H9 (cell line): Measurements from ENCODE around the gene KCNMB2. TPM values are rescaled to one million over a fixed set of nuclear protein-coding genes. Genes with fewer than 3 reads are reported as not detected.

ENCODE experiments used
- DNase-seq: peaks from one replicate; pipeline ENCODE4 v3.0.0-alpha.2; 2017
- H2AFZ ChIP-seq: one replicate; pipeline ENCODE4 v1.6.1; 2013; ENCODE audit warnings: mild to moderate bottlenecking, low read length, control low read depth, moderate library complexity
- H2AK5ac ChIP-seq: 2 replicates; pipeline ENCODE4 v1.6.1; 2013; ENCODE audit warnings: low read length, control low read depth, mixed read lengths; ENCODE audit not compliant: insufficient read length
- H2BK120ac ChIP-seq: one replicate; pipeline ENCODE4 v1.6.1; 2013; ENCODE audit warnings: low read depth, mild to moderate bottlenecking, low read length, control low read depth, inconsistent platforms; ENCODE audit not compliant: poor library complexity, severe bottlenecking
- H2BK12ac ChIP-seq: 2 replicates; pipeline ENCODE4 v1.6.1; 2013; ENCODE audit warnings: low read length, control low read depth, mixed read lengths, low read depth; ENCODE audit not compliant: insufficient read length
- H2BK15ac ChIP-seq: 2 replicates; pipeline ENCODE4 v1.6.1; 2013; ENCODE audit warnings: low read depth, low read length, control low read depth
- H2BK20ac ChIP-seq: one replicate; pipeline ENCODE4 v1.6.1; 2013; ENCODE audit warnings: low read depth, mild to moderate bottlenecking, low read length, control low read depth, inconsistent platforms; ENCODE audit not compliant: poor library complexity, severe bottlenecking
- H2BK5ac ChIP-seq: 2 replicates; pipeline ENCODE4 v1.6.1; 2013; ENCODE audit warnings: low read length, control low read depth, mixed read lengths; ENCODE audit not compliant: insufficient read length
- H3K14ac ChIP-seq: 2 replicates; pipeline ENCODE4 v1.6.1; 2013; ENCODE audit warnings: low read length, control low read depth; ENCODE audit not compliant: insufficient read depth
- H3K18ac ChIP-seq: 2 replicates; pipeline ENCODE4 v1.6.1; 2013; ENCODE audit warnings: low read depth, mild to moderate bottlenecking, mixed read lengths, low read length, control low read depth; ENCODE audit not compliant: insufficient read length
- H3K23ac ChIP-seq: 2 replicates; pipeline ENCODE4 v1.6.1; 2013; ENCODE audit warnings: low read length, control low read depth, mixed read lengths, low read depth; ENCODE audit not compliant: insufficient read length
- H3K23me2 ChIP-seq: 2 replicates; pipeline ENCODE4 v1.6.1; 2013; ENCODE audit warnings: low read depth, mild to moderate bottlenecking, mixed read lengths, low read length, control low read depth; ENCODE audit not compliant: insufficient read length, poor library complexity, severe bottlenecking
- H3K27ac ChIP-seq: 2 replicates; pipeline ENCODE4 v1.5.1; 2013; ENCODE audit warnings: low read length, control low read depth, mixed read lengths, low read depth; ENCODE audit not compliant: insufficient read length
- H3K27me3 ChIP-seq: 2 replicates; pipeline ENCODE4 v1.6.1; 2013; ENCODE audit warnings: low read length, control low read depth, inconsistent platforms; ENCODE audit not compliant: insufficient read depth
- H3K4ac ChIP-seq: 2 replicates; pipeline ENCODE4 v1.6.1; 2013; ENCODE audit warnings: low read depth, mild to moderate bottlenecking, control low read depth, inconsistent platforms, low read length, moderate library complexity
- H3K4me1 ChIP-seq: 2 replicates; pipeline ENCODE4 v1.6.1; 2013; ENCODE audit warnings: low read length, control low read depth, inconsistent platforms; ENCODE audit not compliant: insufficient read depth
- H3K4me2 ChIP-seq: 2 replicates; pipeline ENCODE4 v1.6.1; 2013; ENCODE audit warnings: low read length, control low read depth, mixed read lengths; ENCODE audit not compliant: insufficient read length, insufficient read depth
- H3K56ac ChIP-seq: 2 replicates; pipeline ENCODE4 v1.6.1; 2013; ENCODE audit warnings: low read depth, mild to moderate bottlenecking, mixed read lengths, low read length, control low read depth; ENCODE audit not compliant: insufficient read length
- H3K79me1 ChIP-seq: 2 replicates; pipeline ENCODE4 v1.6.1; 2013; ENCODE audit warnings: low read depth, mild to moderate bottlenecking, moderate library complexity, low read length, control low read depth, inconsistent platforms; ENCODE audit not compliant: insufficient read depth, poor library complexity, severe bottlenecking
- H3K79me2 ChIP-seq: 2 replicates; pipeline ENCODE4 v1.6.1; 2013; ENCODE audit warnings: low read length, control low read depth, inconsistent platforms; ENCODE audit not compliant: insufficient read depth
- H3K9ac ChIP-seq: 2 replicates; pipeline ENCODE4 v1.6.1; 2013; ENCODE audit warnings: low read length, control low read depth, mixed read lengths; ENCODE audit not compliant: insufficient read length; ENCODE audit errors: extremely low read depth
- H3K9me3 ChIP-seq: one replicate; pipeline ENCODE4 v1.6.1; 2013; ENCODE audit warnings: low read depth, low read length, inconsistent platforms; ENCODE audit not compliant: control insufficient read depth
- H3T11ph ChIP-seq: one replicate; pipeline ENCODE4 v1.6.1; 2013; ENCODE audit warnings: mild to moderate bottlenecking, low read length, control low read depth, inconsistent platforms
- H4K20me1 ChIP-seq: one replicate; pipeline ENCODE4 v1.6.1; 2013; ENCODE audit not compliant: control insufficient read depth, insufficient read length, insufficient read depth
- H4K5ac ChIP-seq: 2 replicates; pipeline ENCODE4 v1.6.1; 2013; ENCODE audit warnings: low read depth, mild to moderate bottlenecking, mixed read lengths, low read length, control low read depth; ENCODE audit not compliant: insufficient read length
- H4K8ac ChIP-seq: replicated peaks from 2 replicates; pipeline ENCODE4 v1.6.1; 2013; ENCODE audit warnings: low read length, control low read depth, mixed read lengths, low read depth; ENCODE audit not compliant: insufficient read length
- H4K91ac ChIP-seq: 2 replicates; pipeline ENCODE4 v1.6.1; 2013; ENCODE audit warnings: low read depth, mild to moderate bottlenecking, moderate library complexity, mixed read lengths, low read length, control low read depth; ENCODE audit not compliant: insufficient read length
- H3K27ac Mint-ChIP-seq, 3 experiments: 2 replicates in 2 of 3; 3 replicates in 1 of 3; pipeline ENCODE4 v1.8.0; 2020 to 2021; ENCODE audit warnings: mixed read lengths in 3 of 3, mild to moderate bottlenecking in 1 of 3, moderate library complexity in 1 of 3
- H3K27me3 Mint-ChIP-seq: 2 replicates; pipeline ENCODE4 v1.8.0; 2021; ENCODE audit warnings: low read depth, mild to moderate bottlenecking, moderate library complexity, mixed read lengths
- H3K36me3 Mint-ChIP-seq, 3 experiments: 2 replicates in 2 of 3; 3 replicates in 1 of 3; pipeline ENCODE4 v1.8.0; 2020 to 2021; ENCODE audit warnings: low read depth in 3 of 3, mixed read lengths in 3 of 3; ENCODE audit not compliant: insufficient read depth in 1 of 3
- H3K4me1 Mint-ChIP-seq, 2 experiments: 2 replicates each; pipeline ENCODE4 v1.8.0; 2020; ENCODE audit warnings: mixed read lengths in 2 of 2
- H3K4me3 Mint-ChIP-seq, 2 experiments: 2 replicates in 1 of 2; 3 replicates in 1 of 2; pipeline ENCODE4 v1.8.0; 2020 to 2021; ENCODE audit warnings: mild to moderate bottlenecking in 2 of 2, mixed read lengths in 2 of 2, moderate library complexity in 1 of 2
- H3K9me3 Mint-ChIP-seq, 2 experiments: 2 replicates in 1 of 2; 3 replicates in 1 of 2; pipeline ENCODE4 v1.8.0; 2020; ENCODE audit warnings: mild to moderate bottlenecking in 2 of 2, mixed read lengths in 2 of 2, moderate library complexity in 1 of 2
- total RNA-seq: library from RNA; stranded (reverse); gene quantifications from 2 replicates; pipeline ENCODE4 v1.2.1, GENCODE V29; 2021
- TF ChIP-seq, protein P1 (sequence below): fragments of 200-600 bp; sonication (generic); conservative IDR thresholded peaks from 3 replicates; pipeline ENCODE4 v1.8.0; 2021; ENCODE audit warnings: antibody characterized with exemption, mild to moderate bottlenecking

KCNMB2 gene
- total RNA-seq, 1 experiment from 2014 or later = not detected

DNA sequence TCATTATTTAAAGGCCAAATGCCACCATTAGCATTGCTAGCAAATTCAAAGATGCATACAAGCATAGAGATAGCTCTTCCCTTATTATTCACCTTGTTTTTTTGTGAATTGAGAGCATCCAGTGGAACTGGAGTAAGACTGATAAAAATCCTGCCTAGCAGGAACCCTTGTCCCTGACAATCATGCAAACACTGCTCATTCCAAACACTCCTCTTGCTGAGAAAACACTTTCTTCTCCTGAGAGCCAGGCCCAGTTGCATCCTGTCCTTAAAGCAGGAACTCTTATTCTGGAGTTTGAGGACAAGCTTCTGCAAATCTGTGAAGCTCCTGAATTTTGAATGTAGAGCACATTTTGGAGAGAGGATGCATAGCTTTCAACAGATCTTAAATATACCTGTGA lies 49.3 kb upstream of the KCNMB2 start:
- Mint-ChIP-seq H3K4me1 (peaks cover 9% of the 10 kb centered on the region in 2 experiments), H3K4me3 (no peak overlapping the region), H3K9me3 (no peaks in the 10 kb centered on the region), H3K27me3 (no peaks in the 10 kb centered on the region), H3K27ac (peak overlapping the region; percentile 13 to 88 (median 24); a peak in 3 of 7 replicates), H3K36me3 (no peaks in the 10 kb centered on the region)
- no peak overlapping the region for H4K5ac ChIP-seq
- H4K8ac ChIP-seq = no peak overlapping the region
- no peaks in the 10 kb centered on the region for H4K20me1 ChIP-seq
- H3K23ac ChIP-seq = no peak overlapping the region
- H3K4ac ChIP-seq = no peak overlapping the region
- H3K79me1 ChIP-seq = no peaks in the 10 kb centered on the region
- H2BK5ac ChIP-seq = no peak overlapping the region
- H2AFZ ChIP-seq = no peak overlapping the region
- H3K14ac ChIP-seq = no peak overlapping the region
- no peak overlapping the region for H2BK20ac ChIP-seq
- TF ChIP-seq, protein P1, sequence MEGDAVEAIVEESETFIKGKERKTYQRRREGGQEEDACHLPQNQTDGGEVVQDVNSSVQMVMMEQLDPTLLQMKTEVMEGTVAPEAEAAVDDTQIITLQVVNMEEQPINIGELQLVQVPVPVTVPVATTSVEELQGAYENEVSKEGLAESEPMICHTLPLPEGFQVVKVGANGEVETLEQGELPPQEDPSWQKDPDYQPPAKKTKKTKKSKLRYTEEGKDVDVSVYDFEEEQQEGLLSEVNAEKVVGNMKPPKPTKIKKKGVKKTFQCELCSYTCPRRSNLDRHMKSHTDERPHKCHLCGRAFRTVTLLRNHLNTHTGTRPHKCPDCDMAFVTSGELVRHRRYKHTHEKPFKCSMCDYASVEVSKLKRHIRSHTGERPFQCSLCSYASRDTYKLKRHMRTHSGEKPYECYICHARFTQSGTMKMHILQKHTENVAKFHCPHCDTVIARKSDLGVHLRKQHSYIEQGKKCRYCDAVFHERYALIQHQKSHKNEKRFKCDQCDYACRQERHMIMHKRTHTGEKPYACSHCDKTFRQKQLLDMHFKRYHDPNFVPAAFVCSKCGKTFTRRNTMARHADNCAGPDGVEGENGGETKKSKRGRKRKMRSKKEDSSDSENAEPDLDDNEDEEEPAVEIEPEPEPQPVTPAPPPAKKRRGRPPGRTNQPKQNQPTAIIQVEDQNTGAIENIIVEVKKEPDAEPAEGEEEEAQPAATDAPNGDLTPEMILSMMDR = no peak
- H2BK15ac ChIP-seq = no peak overlapping the region
- H3K9me3 ChIP-seq = no peaks in the 10 kb centered on the region
- no peak overlapping the region for H3T11ph ChIP-seq
- H3K27me3 ChIP-seq = no peaks in the 10 kb centered on the region
- no peak overlapping the region for H3K27ac ChIP-seq
- no peak overlapping the region for H2AK5ac ChIP-seq
- no peaks in the 10 kb centered on the region; the same call in 1 of the 2 replicates for H3K4me1 ChIP-seq
- H3K79me2 ChIP-seq = no peaks in the 10 kb centered on the region
- H3K9ac ChIP-seq = no peak overlapping the region
- no peak overlapping the region for H2BK120ac ChIP-seq
- no peak overlapping the region for H4K91ac ChIP-seq
- no peak overlapping the region for H3K56ac ChIP-seq
- H3K4me2 ChIP-seq = no peak overlapping the region
- no peak for DNase-seq
- no peak overlapping the region for H3K18ac ChIP-seq
- H2BK12ac ChIP-seq = no peak overlapping the region
- no peaks in the 10 kb centered on the region for H3K23me2 ChIP-seq
